ENCODE data around the gene USP49.

- TF ChIP-seq, protein P1, sequence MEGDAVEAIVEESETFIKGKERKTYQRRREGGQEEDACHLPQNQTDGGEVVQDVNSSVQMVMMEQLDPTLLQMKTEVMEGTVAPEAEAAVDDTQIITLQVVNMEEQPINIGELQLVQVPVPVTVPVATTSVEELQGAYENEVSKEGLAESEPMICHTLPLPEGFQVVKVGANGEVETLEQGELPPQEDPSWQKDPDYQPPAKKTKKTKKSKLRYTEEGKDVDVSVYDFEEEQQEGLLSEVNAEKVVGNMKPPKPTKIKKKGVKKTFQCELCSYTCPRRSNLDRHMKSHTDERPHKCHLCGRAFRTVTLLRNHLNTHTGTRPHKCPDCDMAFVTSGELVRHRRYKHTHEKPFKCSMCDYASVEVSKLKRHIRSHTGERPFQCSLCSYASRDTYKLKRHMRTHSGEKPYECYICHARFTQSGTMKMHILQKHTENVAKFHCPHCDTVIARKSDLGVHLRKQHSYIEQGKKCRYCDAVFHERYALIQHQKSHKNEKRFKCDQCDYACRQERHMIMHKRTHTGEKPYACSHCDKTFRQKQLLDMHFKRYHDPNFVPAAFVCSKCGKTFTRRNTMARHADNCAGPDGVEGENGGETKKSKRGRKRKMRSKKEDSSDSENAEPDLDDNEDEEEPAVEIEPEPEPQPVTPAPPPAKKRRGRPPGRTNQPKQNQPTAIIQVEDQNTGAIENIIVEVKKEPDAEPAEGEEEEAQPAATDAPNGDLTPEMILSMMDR (IDR thresholded peaks at IDR 0.05 in 4 of 5, conservative IDR thresholded peaks at IDR 0.05 in 1 of 5): no peak
- no peak for TF ChIP-seq POLR2A (IDR thresholded peaks at IDR 0.05)
Observed at GRCh38 chr6:41741625-41742490, 153.3 kb downstream of the USP49 start.
